GM23248 (cell line): ENCODE measurements around the gene REXO5.

ENCODE experiments used
- EZH2 ChIP-seq: fragments of 200-600 bp; sonication (generic); IDR thresholded peaks from 2 replicates; pipeline ENCODE4 v1.6.1; 2018; ENCODE audit warnings: antibody characterized with exemption, mild to moderate bottlenecking; ENCODE audit not compliant: insufficient read depth, poor library complexity, severe bottlenecking
- EZH2phosphoT487 ChIP-seq: fragments of 200-600 bp; sonication (generic); IDR thresholded peaks from 2 replicates; pipeline ENCODE4 v1.6.1; 2018; ENCODE audit warnings: antibody characterized with exemption, moderate library complexity, mild to moderate bottlenecking, low read depth; ENCODE audit not compliant: insufficient read depth

- TF ChIP-seq EZH2phosphoT487 (no peak), EZH2 (no peak)
These were observed 80.0 kb downstream of the REXO5 start for GRCh38 chr16:20886320-20886719.
